CD4-positive, CD25-positive, alpha-beta regulatory T cell (primary cell): ENCODE results near the gene PAQR7. TPM values are rescaled to one million over a fixed set of nuclear protein-coding genes. Genes with fewer than 3 reads are reported as not detected.

Experiments
- ATAC-seq, 2 donors: fragments of 150-1000 bp; cut with Tn5 transposase; one replicate each; pipeline ENCODE4 v1.10.0; 2021; ENCODE audit warnings: low read depth in 2 of 2, moderate number of reproducible peaks in 2 of 2, moderate library complexity in 1 of 2
- DNase-seq, 3 donors: peaks; one replicate each; pipeline versions ENCODE4 v3.0.0 to v3.0.0-alpha.2; 2012 to 2022; ENCODE audit warnings: mixed read lengths in 1 of 3
- H3K27ac ChIP-seq: one replicate; pipeline ENCODE4 v1.7.0; 2013; ENCODE audit warnings: mild to moderate bottlenecking, low read length; ENCODE audit not compliant: insufficient read depth, poor library complexity, severe bottlenecking
- H3K27me3 ChIP-seq: one replicate; pipeline ENCODE4 v1.7.0; 2013; ENCODE audit warnings: low read length; ENCODE audit not compliant: control insufficient read depth, insufficient read depth
- H3K36me3 ChIP-seq: one replicate; pipeline ENCODE4 v1.7.0; 2013; ENCODE audit warnings: mild to moderate bottlenecking, low read length, moderate library complexity; ENCODE audit not compliant: control insufficient read depth, insufficient read depth
- H3K4me1 ChIP-seq: 2 replicates; pipeline ENCODE4 v1.7.0; 2013; ENCODE audit warnings: mild to moderate bottlenecking, low read length; ENCODE audit not compliant: insufficient read depth, control insufficient read depth, poor library complexity, severe bottlenecking
- H3K4me3 ChIP-seq: one replicate; pipeline ENCODE4 v1.7.0; 2013; ENCODE audit warnings: low read depth, mild to moderate bottlenecking, low read length, moderate library complexity
- H3K9me3 ChIP-seq, 2 experiments: 1 replicate in 1 of 2; 2 replicates in 1 of 2; pipeline ENCODE4 v1.7.0; 2013; ENCODE audit warnings: low read length in 2 of 2, mild to moderate bottlenecking in 1 of 2, moderate library complexity in 1 of 2; ENCODE audit not compliant: control insufficient read depth in 2 of 2
- H3K27ac Mint-ChIP-seq, 3 donors: one replicate each; pipeline ENCODE4 v1.8.0; 2020 to 2022; ENCODE audit warnings: mild to moderate bottlenecking in 3 of 3, mixed read lengths in 3 of 3, moderate library complexity in 2 of 3
- H3K27me3 Mint-ChIP-seq: one replicate; pipeline ENCODE4 v1.8.0; 2022; ENCODE audit warnings: mild to moderate bottlenecking, mixed read lengths
- H3K36me3 Mint-ChIP-seq: one replicate; pipeline ENCODE4 v1.8.0; 2020; ENCODE audit warnings: mixed read lengths
- H3K4me1 Mint-ChIP-seq, 4 donors: one replicate each; pipeline ENCODE4 v1.8.0; 2020 to 2022; ENCODE audit warnings: mixed read lengths in 4 of 4, mild to moderate bottlenecking in 1 of 4
- H3K4me3 Mint-ChIP-seq, 4 donors: one replicate each; pipeline ENCODE4 v1.8.0; 2020 to 2022; ENCODE audit warnings: mild to moderate bottlenecking in 4 of 4, mixed read lengths in 4 of 4, moderate library complexity in 3 of 4
- H3K9me3 Mint-ChIP-seq, 7 donors: one replicate each; pipeline ENCODE4 v1.8.0; 2020 to 2022; ENCODE audit warnings: mixed read lengths in 7 of 7, mild to moderate bottlenecking in 3 of 7, moderate library complexity in 2 of 7
- polyA plus RNA-seq, 4 donors: library from polyadenylated mRNA; unstranded; fragments of 300-500 nt; fragmentation: Illumina TruSeq; gene quantifications; one replicate each; pipeline ENCODE4 v1.2.3, GENCODE V29; 2021
- total RNA-seq: library from RNA; stranded (reverse); gene quantifications from one replicate; pipeline ENCODE4 v1.2.3, GENCODE V29; 2022

Gene PAQR7
- total and polyA plus RNA-seq, 5 donors from 2014 or later: 0.24 to 1.6 (median 0.42) TPM; not detected in 2

- ATAC-seq: no peak
- no peaks in the 10 kb centered on the region for H3K36me3 Mint-ChIP-seq
- Histone ChIP-seq H3K27ac (no peak overlapping the region), H3K9me3 (no peaks in the 10 kb centered on the region), H3K4me1 (peaks cover 17% of the 10 kb centered on the region), H3K27me3 (no peaks in the 10 kb centered on the region), H3K36me3 (no peaks in the 10 kb centered on the region), H3K4me3 (no peak overlapping the region)
- H3K4me1 Mint-ChIP-seq: peaks cover 0 to 10% (median 4%) of the 10 kb centered on the region in 4 donors
- DNase-seq: no peak
- peaks cover 5% of the 10 kb centered on the region for H3K27me3 Mint-ChIP-seq
- peak overlapping the region in 2 of 3 donors; percentile 23 to 93 for H3K27ac Mint-ChIP-seq
- H3K4me3 Mint-ChIP-seq: peak overlapping the region in 3 of 4 donors; percentile 66 to 89 (median 83)
- no peaks in the 10 kb centered on the region for H3K9me3 Mint-ChIP-seq
These were observed 1.2 kb upstream of the PAQR7 start for GRCh38 chr1:25876693-25877077.

DNA sequence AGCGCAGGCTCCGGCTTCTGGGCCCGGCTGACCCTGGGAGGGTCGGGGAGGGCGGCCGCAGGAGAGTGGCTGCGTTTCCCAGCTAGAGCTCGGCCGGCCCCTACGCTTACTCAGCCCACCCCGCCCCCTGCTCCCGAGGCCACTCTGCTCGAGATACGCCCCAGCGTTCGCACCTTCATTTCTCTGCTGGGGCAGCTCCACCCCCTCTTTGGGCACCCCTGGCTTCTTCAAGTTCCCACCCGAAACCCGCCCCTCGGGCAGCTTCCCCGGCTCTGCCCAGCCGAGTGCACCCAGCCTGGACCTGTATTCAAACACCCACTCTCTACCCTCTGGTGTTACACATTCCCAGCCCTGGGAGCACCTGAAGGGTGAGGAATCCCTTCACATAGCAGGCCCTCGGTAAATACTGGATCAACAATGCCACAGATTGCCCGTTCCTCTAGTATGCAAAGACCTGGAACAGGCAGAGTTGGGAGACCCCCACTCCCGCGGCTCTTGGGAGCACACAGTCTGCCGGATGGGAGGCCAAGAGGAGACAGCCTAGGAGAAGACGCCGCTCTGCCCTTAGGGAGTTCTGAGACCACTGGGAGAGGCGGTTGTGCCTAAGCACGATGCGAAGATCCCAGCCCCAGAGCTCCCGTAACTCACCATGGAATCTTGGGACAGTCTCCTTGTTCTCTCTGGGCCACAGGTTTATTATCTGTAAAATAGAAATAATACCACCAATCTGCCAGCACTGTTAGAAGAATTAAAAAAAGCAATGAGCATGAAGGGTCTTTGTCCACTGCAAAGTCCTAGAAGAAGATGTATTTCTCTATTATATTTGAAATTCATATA is 566 bp upstream of the PAQR7 start:
- Mint-ChIP-seq H3K4me1 (peaks cover 0 to 10% (median 4%) of the 10 kb centered on the region in 4 donors), H3K27ac (peak overlapping the region in 2 of 3 donors; percentile 23 to 93), H3K4me3 (peak overlapping the region; percentile 66 to 89 (median 82)), H3K36me3 (no peaks in the 10 kb centered on the region), H3K27me3 (peaks cover 5% of the 10 kb centered on the region), H3K9me3 (no peaks in the 10 kb centered on the region)
- peak in 1 of 3 donors; percentile 14 for DNase-seq
- ATAC-seq: peak in 1 of 2 donors; percentile 19
- Histone ChIP-seq H3K4me3 (no peak overlapping the region), H3K27me3 (no peaks in the 10 kb centered on the region), H3K4me1 (peaks cover 17% of the 10 kb centered on the region), H3K9me3 (no peaks in the 10 kb centered on the region), H3K36me3 (no peaks in the 10 kb centered on the region), H3K27ac (no peak overlapping the region)

- Histone ChIP-seq H3K4me3 (no peak overlapping the region), H3K4me1 (peaks cover 17% of the 10 kb centered on the region), H3K36me3 (no peaks in the 10 kb centered on the region), H3K9me3 (no peaks in the 10 kb centered on the region), H3K27ac (no peak overlapping the region), H3K27me3 (no peaks in the 10 kb centered on the region)
- no peak for DNase-seq
- Mint-ChIP-seq H3K4me3 (peak overlapping the region; percentile 77 to 87 (median 86)), H3K9me3 (no peaks in the 10 kb centered on the region), H3K36me3 (no peaks in the 10 kb centered on the region), H3K27me3 (peaks cover 5% of the 10 kb centered on the region), H3K4me1 (peaks cover 0 to 10% (median 4%) of the 10 kb centered on the region in 4 donors), H3K27ac (peak overlapping the region in 2 of 3 donors; percentile 77 to 90)
- ATAC-seq: no peak
These were observed 814 bp downstream of the PAQR7 start for GRCh38 chr1:25874635-25875153.

- Histone ChIP-seq H3K36me3 (no peaks in the 10 kb centered on the region), H3K4me1 (peaks cover 17% of the 10 kb centered on the region), H3K27me3 (no peaks in the 10 kb centered on the region), H3K27ac (no peak overlapping the region), H3K9me3 (no peaks in the 10 kb centered on the region), H3K4me3 (no peak overlapping the region)
- no peak for ATAC-seq
- H3K27ac Mint-ChIP-seq: no peak overlapping the region
- H3K4me1 Mint-ChIP-seq: peaks cover 0 to 10% (median 4%) of the 10 kb centered on the region in 4 donors
- peaks cover 5% of the 10 kb centered on the region for H3K27me3 Mint-ChIP-seq
- DNase-seq: no peak
- no peaks in the 10 kb centered on the region for H3K9me3 Mint-ChIP-seq
- no peaks in the 10 kb centered on the region for H3K36me3 Mint-ChIP-seq
- peak overlapping the region in 1 of 4 donors; percentile 85 for H3K4me3 Mint-ChIP-seq
These were observed 1.3 kb downstream of the PAQR7 start for GRCh38 chr1:25874209-25874608.

DNA sequence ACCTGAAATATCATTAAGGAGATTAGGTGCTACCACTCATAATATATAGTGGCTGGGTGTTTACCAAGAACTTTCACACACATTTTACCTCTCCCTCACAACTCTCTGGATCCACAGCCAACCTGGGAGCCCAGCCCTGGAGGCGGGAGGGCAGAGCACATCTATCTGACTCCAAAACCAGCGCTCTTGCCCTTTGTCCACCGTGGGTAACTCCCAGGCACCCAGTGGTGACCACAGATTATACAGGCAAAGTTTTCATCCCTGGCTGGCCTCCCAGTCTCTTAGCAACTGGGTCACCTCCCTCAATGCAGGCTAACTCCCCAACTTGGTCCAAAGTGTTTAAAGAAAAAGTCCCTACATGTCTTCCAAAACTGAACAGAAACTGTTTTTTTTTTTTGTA is 2.4 kb downstream of the PAQR7 start:
- DNase-seq: no peak
- Histone ChIP-seq H3K36me3 (no peaks in the 10 kb centered on the region), H3K9me3 (no peaks in the 10 kb centered on the region), H3K27ac (no peak overlapping the region), H3K4me1 (peaks cover 17% of the 10 kb centered on the region), H3K4me3 (no peak overlapping the region), H3K27me3 (no peaks in the 10 kb centered on the region)
- H3K27me3 Mint-ChIP-seq: peaks cover 5% of the 10 kb centered on the region
- peak overlapping the region in 1 of 3 donors; percentile 60 for H3K27ac Mint-ChIP-seq
- no peak overlapping the region for H3K4me3 Mint-ChIP-seq
- no peaks in the 10 kb centered on the region for H3K36me3 Mint-ChIP-seq
- ATAC-seq: no peak
- H3K9me3 Mint-ChIP-seq: no peaks in the 10 kb centered on the region
- H3K4me1 Mint-ChIP-seq: peaks cover 0 to 10% (median 4%) of the 10 kb centered on the region in 4 donors

- no peaks in the 10 kb centered on the region for H3K36me3 ChIP-seq
- peaks cover 17% of the 10 kb centered on the region for H3K4me1 ChIP-seq
- H3K27me3 ChIP-seq: no peaks in the 10 kb centered on the region
- ATAC-seq (no peak), DNase-seq (no peak)
- H3K27ac ChIP-seq: no peak overlapping the region
- Mint-ChIP-seq H3K27ac (peak overlapping the region in 1 of 3 donors; percentile 60), H3K36me3 (no peaks in the 10 kb centered on the region), H3K4me1 (peaks cover 0 to 10% (median 4%) of the 10 kb centered on the region in 4 donors), H3K27me3 (peaks cover 5% of the 10 kb centered on the region), H3K4me3 (no peak overlapping the region), H3K9me3 (no peaks in the 10 kb centered on the region)
- no peaks in the 10 kb centered on the region for H3K9me3 ChIP-seq
- H3K4me3 ChIP-seq: no peak overlapping the region
These were observed 2.8 kb downstream of the PAQR7 start for GRCh38 chr1:25872713-25873112.

- DNase-seq (no peak), ATAC-seq (no peak)
- Mint-ChIP-seq H3K9me3 (no peaks in the 10 kb centered on the region), H3K27ac (no peak overlapping the region), H3K4me3 (no peak overlapping the region), H3K4me1 (peaks cover 0 to 10% (median 4%) of the 10 kb centered on the region in 4 donors), H3K36me3 (peaks cover 5% of the 10 kb centered on the region), H3K27me3 (peaks cover 5% of the 10 kb centered on the region)
- no peak overlapping the region for H3K27ac ChIP-seq
- H3K36me3 ChIP-seq: no peaks in the 10 kb centered on the region
- H3K9me3 ChIP-seq: no peaks in the 10 kb centered on the region
- H3K4me1 ChIP-seq: peaks cover 17% of the 10 kb centered on the region
- no peaks in the 10 kb centered on the region for H3K27me3 ChIP-seq
- no peak overlapping the region for H3K4me3 ChIP-seq
These were observed 3.6 kb downstream of the PAQR7 start for GRCh38 chr1:25871704-25872494.
